GM12891 (cell line): Measurements from ENCODE around the gene TFB1M.
"Not testable (repeated sequence)": the region's sequence is repeated elsewhere in the genome, so short reads cannot be mapped to it uniquely, and the experiment has no call there.

ENCODE experiments used
- DNase-seq: peaks from one replicate; pipeline ENCODE4 v3.0.0; 2011; ENCODE audit warnings: low spot score; ENCODE audit not compliant: insufficient read length
- FAIRE-seq: peaks from 2 replicates; lab custom pipeline; 2011; peaks lifted over from hg19 to GRCh38; lab: Jason Lieb, UNC
- PAX5 ChIP-seq: IDR thresholded peaks from 2 replicates; pipeline ENCODE4 v1.6.1; 2011; ENCODE audit warnings: low read length, moderate library complexity, mild to moderate bottlenecking; ENCODE audit not compliant: insufficient read depth, severe bottlenecking
- POLR2A ChIP-seq: IDR thresholded peaks from 2 replicates; pipeline ENCODE4 v1.6.1; 2011; ENCODE audit warnings: low read depth, low read length, control low read depth
- POLR2AphosphoS5 ChIP-seq: IDR thresholded peaks from 2 replicates; pipeline ENCODE4 v1.6.1; 2011; ENCODE audit warnings: low read depth, low read length, control low read depth
- POU2F2 ChIP-seq: IDR thresholded peaks from 2 replicates; pipeline ENCODE4 v1.6.1; 2011; ENCODE audit warnings: low read depth, mild to moderate bottlenecking, control low read depth, low read length, moderate library complexity
- SPI1 ChIP-seq: IDR thresholded peaks from 2 replicates; pipeline ENCODE4 v1.6.1; 2011; ENCODE audit warnings: low read depth, low read length, control low read depth
- TAF1 ChIP-seq: IDR thresholded peaks from 2 replicates; pipeline ENCODE4 v1.6.1; 2011; ENCODE audit warnings: low read depth, low read length, control low read depth

TFB1M gene

DNA sequence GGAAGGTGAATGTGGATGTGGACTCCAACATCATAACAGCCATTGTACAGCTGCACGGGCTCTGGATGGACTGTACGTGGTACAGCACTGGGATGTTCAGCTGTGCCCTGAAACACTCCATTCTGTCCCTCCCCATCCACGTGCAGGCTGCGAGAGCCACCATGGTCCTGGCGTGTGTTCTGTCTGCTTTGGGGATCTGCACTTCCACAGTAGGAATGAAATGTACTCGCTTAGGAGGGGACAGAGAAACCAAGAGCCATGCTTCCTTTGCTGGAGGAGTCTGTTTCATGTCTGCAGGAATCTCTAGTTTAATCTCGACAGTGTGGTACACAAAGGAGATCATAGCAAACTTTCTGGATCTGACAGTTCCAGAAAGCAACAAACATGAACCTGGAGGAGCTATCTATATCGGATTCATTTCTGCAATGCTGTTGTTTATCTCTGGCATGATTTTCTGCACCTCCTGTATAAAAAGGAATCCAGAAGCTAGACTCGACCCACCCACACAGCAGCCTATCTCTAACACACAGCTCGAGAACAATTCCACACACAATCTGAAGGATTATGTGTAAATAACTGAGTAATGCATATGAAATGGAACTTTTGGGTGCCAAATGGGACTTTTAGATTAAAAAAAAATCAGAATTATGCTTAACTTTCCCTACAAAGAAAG is 38.3 kb downstream of the TFB1M start:
- FAIRE-seq: no peak
- TF ChIP-seq POLR2AphosphoS5 (no peak), SPI1 (no peak), PAX5 (no peak), POLR2A (no peak), TAF1 (no peak)
- DNase-seq: no peak

DNA sequence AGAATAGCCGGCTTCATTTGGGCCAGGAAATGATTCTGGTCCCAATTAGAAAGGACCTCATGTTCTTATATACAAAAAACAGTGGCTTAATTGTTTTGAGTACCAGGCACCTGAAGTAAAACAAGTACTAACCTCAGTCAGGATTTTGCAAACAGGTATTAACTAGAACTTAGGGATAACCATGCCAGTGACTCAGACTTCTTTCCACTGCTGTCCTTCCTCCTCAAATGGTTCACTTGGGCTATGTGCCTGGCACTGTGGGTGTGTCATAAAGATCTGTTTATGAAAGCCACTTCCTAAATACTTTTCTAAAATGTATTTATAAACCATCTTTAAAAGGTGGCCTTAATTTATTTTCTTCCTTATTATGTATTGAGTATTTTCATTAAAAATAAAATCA is 39.8 kb downstream of the TFB1M start:
- no peak for DNase-seq
- TF ChIP-seq SPI1: no peak
- no peak for TF ChIP-seq POLR2AphosphoS5
- TF ChIP-seq TAF1: no peak
- no peak for TF ChIP-seq PAX5
- TF ChIP-seq POLR2A: no peak
- no peak for TF ChIP-seq POU2F2
- no peak for FAIRE-seq

DNA sequence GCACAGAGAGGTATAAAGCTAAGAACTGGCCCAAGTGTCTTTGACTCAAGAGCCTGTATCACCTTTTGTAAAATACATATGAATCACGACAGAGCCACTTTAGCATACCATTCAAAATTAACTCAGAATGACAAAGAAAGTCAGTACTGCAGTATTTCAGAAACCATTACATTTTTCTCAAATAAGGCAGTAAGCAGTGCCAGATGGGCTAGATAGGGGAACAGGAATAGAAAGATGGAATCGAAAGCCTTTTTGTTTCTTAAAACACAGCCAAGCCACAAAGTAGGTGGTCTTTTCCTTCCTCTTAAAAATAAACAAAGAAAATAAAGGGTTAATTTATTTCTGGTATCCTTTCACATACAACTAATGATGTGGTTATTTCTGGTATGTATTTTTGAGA is 40.2 kb downstream of the TFB1M start:
- no peak for TF ChIP-seq POLR2A
- TF ChIP-seq POU2F2: no peak
- TF ChIP-seq POLR2AphosphoS5: no peak
- TF ChIP-seq SPI1: no peak
- DNase-seq (no peak), FAIRE-seq (no peak)

DNA sequence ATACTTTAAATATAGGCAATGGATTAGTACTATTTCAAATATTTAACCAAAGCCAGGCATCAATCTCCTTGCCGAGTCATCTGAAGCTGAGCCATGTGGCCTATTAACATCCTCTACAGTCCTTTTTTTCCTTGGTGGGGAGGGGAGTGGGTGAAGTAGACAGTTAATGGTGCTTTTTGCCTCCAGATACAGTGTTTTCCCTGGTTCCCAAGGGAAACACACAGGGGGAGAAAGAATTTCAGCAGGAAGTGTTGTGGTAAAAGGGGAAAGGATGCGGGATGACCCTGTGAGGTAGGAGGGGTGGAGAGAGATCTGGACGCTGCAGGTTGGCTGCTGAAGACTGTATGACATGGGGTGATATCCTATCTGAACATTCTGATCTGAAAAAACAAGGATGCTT is 40.9 kb downstream of the TFB1M start:
- TF ChIP-seq POU2F2: no peak
- no peak for TF ChIP-seq PAX5
- no peak for TF ChIP-seq POLR2AphosphoS5
- TF ChIP-seq SPI1: no peak
- TF ChIP-seq TAF1: no peak
- no peak for TF ChIP-seq POLR2A
- DNase-seq (no peak), FAIRE-seq (peak; percentile 38)

DNA sequence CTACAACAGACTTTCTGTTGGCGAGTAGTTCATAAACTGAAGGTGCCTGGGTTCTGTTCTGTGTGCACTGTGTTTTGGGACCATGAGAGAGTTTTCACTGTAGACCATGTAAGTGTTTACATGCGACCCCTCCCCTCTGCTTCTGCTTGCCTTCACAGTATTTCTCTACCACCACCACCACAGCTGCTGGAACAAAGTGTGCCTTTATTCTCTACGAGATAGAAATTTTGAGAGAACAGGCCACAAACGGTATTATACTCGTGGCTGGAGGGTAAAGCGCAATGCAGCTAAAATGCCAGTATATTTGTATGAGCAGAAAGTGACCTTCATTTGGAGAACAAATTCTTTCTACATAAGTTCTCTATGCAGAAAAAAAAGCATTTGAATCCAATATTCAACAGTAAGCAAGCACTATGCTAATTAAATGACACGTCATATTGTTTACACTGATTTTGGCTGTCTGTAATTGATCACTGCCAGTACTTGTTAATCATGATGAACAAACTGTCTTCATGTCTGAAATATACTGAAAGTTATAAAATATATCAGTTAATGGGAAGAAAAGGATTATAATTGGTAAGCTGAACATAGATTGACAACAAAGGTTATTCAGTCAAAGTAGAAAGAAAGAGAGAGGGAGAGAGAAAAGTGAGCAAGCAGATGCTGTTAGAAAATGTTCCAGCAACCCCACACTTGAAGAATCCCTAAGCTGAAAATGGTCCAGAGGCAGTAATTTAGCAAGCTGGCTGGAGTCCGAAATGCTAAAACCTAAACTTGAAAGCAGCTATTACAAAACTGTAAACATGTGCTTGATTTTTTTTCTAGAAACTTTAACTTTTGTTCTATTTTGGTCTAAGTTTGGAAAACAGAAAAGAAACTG is 41.7 kb downstream of the TFB1M start:
- no peak for TF ChIP-seq SPI1
- no peak for TF ChIP-seq POLR2AphosphoS5
- no peak for TF ChIP-seq TAF1
- no peak for TF ChIP-seq POLR2A
- no peak for TF ChIP-seq POU2F2
- no peak for TF ChIP-seq PAX5
- DNase-seq (no peak), FAIRE-seq (no peak)

DNA sequence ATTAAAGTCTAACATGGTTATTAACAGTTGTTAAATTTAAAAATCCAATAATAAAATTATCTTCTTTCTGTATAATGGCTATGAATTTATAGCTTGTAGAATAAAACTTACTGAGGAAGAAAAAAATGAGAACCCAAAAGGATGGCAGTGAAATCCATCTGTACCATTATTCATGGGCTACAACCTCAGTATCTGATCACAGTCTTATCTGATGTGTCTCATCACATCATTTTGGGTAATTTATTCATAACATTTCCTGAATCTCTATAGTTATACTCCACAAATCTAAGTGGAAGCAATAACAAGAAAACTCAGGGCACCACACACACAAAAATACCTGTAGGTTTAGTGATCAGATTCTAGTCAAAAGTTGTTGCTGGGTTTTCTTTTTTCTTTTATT is 43.1 kb downstream of the TFB1M start:
- no peak for TF ChIP-seq PAX5
- no peak for TF ChIP-seq POU2F2
- no peak for TF ChIP-seq SPI1
- no peak for TF ChIP-seq TAF1
- no peak for TF ChIP-seq POLR2A
- no peak for TF ChIP-seq POLR2AphosphoS5
- no peak for DNase-seq
- FAIRE-seq: no peak

DNA sequence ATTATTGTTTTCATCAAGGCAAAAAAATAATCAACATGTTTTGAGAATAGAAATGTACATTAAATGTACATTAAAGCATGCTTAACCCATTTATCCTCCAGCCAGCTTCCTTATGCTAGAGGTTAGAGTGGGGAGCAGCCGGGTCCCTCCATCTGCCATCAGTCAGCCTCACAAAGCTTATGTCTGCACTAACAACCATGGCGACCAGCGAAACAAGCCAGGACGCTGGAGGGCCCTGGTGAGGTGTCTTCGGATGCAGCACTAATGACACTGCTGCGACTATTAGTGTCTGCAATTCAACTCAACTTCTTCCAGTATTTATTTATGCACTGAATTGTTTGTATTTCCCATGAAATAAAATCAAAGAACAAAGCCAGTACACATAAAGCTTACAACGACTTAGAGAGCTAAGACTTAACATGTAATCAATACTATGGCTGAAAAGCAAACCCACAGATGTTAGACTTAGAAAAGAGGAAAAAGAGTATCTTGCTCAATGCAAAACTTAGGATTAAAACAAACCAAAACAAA is 43.7 kb downstream of the TFB1M start:
- no peak for TF ChIP-seq POLR2A
- no peak for TF ChIP-seq POLR2AphosphoS5
- no peak for TF ChIP-seq SPI1
- no peak for TF ChIP-seq TAF1
- TF ChIP-seq PAX5: no peak
- TF ChIP-seq POU2F2: no peak
- DNase-seq (no peak), FAIRE-seq (no peak)

DNA sequence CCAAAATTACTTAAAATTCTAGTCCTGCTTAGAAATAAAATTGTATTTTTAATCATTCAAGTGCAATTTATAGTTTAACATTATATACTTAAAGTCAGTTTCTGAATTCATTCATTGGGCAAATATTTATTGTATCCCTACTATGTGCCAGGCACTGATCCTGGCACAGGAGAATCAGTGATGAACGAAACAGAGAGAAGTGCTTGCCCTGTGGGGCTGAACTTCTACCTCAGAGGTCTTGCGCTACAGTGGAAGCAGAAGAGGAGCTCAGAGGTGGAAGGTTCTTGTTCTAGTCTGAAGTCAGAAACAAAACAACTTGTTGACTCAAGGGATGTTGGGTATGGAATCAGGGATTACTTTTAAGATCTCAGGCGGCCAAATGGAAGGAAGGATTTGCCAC is 44.5 kb downstream of the TFB1M start:
- no peak for DNase-seq
- no peak for TF ChIP-seq SPI1
- TF ChIP-seq TAF1: no peak
- no peak for TF ChIP-seq POLR2AphosphoS5
- TF ChIP-seq PAX5: no peak
- TF ChIP-seq POLR2A: no peak
- no peak for TF ChIP-seq POU2F2
- FAIRE-seq: no peak

DNA sequence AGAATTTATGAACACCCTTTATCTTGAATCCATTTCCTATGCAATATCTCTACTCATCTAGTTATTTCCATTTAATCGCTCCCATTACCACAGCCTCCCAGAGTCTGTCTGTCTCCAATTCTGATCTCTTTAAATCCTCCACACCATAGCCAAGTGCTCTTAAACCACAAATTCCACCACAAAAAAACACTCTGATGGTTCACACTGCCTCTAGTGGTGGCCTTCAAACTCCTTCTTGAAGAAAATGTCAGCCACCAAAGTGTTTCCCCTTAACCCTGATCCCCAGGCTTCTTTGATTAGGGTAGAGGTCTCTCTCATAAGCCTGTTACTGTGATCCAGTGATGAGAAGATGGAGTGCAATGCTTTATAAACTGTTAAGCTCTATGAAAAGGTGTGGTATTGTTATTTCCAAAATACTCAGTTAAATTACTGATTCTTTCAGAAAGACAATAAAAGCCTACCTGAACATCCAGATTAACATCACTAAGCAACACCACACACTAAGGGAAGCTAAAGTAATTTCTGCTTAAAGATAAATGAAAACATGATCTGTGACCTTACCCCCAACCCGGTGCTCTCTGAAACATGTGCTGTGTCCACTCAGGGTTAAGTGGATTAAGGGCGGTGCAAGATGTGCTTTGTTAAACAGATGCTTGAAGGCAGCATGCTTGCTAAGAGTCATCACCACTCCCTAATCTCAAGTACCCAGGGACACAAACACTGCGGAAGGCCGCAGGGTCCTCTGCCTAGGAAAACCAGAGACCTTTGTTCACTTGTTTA is 46.0 kb downstream of the TFB1M start:
- DNase-seq: not testable (repeated sequence)
- FAIRE-seq: peak; percentile 13

DNA sequence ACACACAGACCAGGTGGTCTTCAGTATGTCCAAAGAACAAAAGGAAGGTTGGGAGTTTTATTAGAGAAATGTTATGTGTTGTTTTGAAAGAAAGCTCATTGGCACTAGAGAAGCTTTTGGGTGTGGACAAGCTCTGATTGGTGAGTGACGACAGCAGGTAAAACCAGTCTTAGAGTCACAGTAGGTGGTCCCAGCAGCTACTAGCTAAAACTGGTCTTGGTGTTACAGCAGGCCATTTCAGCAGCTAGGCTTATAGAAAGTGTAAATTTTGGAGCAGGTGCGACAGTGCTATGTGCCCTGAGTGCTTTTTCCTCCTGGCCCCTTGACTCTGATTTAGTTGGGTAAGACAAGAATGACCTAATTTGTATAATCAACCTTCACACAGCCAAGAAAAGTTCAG is 46.9 kb downstream of the TFB1M start:
- TF ChIP-seq TAF1 (no peak), POU2F2 (no peak), PAX5 (no peak), SPI1 (no peak)
- DNase-seq: no peak
- no peak for FAIRE-seq
